NOMO-1 treated with dmso at 0.1 percent for 144 hours (cell line): ENCODE data around the gene SLC24A3.

ENCODE experiments used
- DNase-seq: peaks from one replicate; lab custom pipeline; 2025; ENCODE audit not compliant: unreplicated experiment; lab: John Stamatoyannopoulos, UW

SLC24A3 gene

DNA sequence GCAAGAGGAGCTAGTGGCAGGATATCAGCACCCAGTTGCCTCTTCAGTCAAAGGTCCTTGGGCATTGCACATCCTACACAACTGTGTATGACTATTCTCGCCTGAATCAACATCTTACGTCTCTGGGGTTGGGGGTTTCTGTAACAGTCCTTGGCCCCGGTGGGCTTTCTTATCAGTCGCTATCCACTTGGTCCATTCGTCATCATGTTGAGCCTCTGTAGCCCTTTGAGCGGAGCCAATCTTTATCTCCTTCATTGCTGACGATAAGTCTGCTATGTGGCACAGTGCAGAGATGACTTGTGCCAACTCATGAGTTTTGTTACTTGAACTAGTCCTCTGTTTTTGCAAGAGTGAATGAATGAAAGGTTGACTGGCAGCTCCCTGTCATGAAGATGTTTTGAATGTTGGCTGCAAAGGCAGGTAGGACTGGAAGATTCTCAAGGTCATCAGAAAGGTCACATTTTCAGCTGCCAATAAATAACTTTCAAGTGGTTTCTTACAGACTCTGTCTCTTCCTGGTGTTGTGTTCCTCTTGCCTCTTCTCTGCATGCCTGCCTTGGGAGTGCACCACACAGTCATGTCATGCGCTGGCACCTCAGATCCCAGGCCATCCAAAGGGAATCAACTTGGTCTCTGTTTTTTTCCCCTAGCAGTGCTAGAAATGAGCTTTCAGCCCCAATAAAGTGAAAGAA, 238.9 kb downstream of the SLC24A3 start:
- no peak for DNase-seq

DNA sequence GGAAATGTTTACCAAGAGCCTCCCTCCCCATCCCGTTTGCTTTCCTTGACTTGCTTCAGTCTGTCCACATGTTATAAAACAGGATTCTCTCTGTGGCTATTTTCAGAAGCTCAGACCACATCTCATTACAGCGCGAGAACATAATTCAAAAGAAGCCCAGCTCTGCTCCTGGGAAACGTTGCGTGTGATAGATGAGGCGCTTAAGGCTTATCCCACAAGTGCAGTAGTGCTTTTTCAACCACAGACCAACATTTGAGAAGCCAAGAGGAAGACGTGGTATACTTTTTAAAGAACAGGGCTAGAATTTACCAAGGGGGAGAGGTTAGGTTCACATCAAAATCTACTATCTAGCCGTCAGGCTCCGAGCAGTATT, 239.5 kb downstream of the SLC24A3 start:
- DNase-seq: peak; percentile 10

DNA sequence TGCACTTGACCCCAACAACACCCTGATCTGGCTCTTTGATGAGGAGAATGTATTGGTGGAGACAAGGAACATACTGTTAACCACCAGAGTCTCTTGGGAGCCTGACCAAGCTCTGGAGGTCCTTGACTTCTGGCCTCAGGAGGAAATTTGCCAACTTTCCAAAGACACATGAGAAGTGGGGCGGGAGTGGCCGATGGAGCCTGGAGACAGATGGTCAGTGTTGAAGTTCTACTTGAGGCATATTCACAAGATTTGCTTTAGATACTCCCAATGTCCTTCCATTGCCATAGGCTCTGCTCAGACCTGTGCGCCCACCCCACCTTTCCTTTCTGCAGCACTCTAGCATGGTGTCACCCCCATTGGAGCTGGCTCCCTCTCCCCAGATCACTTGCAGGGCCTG, 241.0 kb downstream of the SLC24A3 start:
- no peak for DNase-seq

DNA sequence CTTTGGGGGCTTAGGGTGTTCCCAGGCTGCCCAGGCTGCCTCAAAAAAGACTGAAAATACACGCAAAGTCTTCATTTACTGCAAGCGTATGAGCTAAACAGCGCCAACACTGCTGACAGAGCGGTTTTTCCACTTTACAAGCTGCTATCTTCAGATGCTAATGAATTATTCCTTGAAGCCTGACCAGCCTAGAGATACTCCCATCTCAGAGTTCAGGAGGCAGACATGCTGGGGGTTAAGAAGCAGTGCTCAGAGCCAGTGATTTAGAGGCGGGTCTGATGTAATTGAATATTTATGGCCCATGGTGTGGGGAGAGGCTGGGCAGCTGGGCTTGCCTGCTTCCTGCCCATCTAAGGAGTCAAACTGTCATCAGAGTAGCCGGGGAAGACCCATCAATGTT, 241.4 kb downstream of the SLC24A3 start:
- DNase-seq: no peak

DNA sequence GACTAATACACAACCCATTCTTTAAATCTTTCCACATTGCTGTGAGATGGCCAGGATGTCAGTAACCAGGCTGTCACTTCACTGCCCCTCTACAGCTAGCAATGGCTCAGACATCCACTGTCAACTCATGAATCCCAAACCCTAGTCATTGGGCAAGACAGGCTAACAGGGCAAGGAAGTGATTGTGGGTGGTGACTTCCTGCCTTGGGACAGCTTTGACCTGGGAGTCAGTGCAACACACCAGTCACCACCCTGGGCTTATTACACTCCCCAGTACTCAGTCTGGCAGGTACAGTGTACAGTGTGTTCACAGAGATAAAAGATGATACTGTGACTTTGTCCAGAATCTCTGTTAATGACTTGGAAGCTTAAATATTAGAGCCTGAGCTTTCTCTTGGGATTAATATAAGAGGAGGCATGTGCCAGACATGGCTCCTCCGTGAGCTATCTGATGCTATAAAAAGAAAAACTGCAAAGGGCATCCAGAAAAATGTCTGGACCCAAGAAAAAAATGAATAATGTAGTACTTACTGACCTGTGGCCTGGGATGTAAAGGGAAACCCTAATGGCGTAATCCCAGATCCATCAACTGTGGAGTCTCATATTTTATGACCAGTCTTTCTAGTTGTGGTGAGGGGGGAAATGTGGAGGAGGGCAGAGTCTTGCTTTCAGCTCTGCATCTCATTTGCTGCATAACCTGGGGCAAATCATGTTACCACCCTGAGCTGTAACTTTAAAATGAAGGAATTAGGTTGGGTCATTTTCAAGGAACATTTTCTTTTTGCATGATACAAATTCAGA, 244.4 kb downstream of the SLC24A3 start:
- DNase-seq: no peak

DNA sequence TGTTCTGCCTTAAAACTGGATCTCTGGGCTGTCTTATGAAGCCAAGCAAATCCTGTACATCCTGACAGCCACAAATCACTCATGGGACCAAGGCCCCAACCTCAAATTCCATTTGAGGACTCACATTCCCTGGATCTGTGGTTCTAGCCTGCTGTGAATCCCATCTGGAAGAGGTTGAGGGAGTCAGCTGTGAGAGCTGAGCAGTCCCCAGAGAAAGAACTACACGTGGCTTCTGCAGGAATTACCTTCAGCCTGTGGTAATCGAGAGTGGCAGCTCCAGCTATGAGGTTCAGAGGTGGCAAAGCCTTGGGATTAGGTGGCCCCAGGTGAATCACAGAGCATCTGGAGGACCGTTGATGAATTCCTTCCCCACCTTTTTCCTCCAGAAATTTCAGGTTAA, 245.2 kb downstream of the SLC24A3 start:
- no peak for DNase-seq

DNA sequence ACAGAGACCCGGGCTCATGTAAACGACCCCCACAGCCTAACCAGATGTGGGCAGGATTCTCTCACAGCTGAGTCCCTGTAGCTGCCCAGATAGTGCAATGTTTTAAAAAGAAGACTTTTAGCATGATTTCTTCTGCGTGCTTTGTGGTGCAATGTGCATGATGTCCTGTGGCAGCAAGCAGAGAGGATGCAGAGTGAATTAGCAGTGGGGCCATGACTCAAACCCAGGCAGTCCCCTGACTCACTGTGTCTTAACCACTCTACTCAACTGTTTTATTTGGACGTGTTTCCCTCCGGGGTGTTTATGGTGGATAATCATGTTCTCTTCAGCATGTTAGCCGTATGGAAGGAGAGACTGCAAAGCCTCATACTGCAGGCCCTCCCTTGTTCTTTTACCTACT, 247.9 kb downstream of the SLC24A3 start:
- no peak for DNase-seq

DNA sequence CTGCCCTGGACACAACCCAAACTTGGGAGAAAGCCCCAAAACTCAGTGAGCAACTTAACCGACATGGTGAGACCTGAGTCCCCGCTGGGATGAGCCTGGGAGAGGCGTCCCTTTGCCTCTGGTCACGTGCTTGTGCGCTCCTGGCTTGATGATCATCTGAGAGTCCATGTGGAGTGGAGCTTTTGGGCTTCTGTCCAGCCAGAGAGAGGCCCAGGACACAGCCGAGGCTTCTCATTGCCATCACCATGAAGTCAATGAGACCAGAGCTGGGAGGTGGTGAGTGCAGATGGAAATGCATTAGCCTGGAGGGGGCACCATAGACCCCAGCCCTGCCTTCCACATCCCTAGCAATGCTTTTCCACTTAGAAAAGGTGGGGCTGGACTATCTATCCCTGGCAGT, 250.0 kb downstream of the SLC24A3 start:
- no peak for DNase-seq

DNA sequence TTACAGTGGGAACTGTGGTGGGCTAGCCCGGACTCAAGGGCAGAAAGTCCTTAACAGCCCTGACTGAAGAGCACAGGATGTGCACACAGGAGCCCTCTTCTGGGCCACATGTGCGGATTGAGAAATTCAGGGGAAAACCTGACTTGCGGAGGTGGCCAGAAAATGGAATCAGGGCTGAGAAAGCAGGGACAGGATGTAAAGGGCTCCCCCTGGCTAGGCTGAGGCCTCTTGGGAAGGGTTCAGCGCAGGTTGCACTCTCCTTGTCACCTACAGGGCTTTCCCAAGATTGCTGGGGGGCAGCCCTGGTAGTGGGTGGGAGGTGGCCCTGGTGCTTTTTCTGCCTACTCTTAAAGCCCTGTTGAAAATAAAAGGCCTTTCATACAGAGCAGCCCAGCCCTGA, 251.2 kb downstream of the SLC24A3 start:
- no peak for DNase-seq

DNA sequence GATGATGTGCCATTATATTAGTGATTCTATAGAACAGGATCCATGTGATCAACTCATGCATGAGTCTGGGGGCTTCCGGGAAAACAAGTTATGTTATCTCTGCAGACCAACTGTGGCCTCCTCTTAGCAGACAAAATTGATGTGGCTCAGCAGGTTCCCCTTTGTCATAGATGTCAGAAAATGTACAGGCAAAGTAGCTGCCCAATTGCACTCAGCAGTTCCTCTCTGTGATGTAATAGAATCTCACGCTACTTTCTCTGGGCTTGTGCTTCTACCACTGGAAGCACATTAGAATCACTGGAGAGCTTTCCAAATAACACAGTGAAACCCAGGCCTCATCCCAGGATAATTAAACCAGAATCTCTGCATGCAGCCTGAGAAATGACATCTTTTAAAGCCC, 253.1 kb downstream of the SLC24A3 start:
- DNase-seq: peak; percentile 44

DNA sequence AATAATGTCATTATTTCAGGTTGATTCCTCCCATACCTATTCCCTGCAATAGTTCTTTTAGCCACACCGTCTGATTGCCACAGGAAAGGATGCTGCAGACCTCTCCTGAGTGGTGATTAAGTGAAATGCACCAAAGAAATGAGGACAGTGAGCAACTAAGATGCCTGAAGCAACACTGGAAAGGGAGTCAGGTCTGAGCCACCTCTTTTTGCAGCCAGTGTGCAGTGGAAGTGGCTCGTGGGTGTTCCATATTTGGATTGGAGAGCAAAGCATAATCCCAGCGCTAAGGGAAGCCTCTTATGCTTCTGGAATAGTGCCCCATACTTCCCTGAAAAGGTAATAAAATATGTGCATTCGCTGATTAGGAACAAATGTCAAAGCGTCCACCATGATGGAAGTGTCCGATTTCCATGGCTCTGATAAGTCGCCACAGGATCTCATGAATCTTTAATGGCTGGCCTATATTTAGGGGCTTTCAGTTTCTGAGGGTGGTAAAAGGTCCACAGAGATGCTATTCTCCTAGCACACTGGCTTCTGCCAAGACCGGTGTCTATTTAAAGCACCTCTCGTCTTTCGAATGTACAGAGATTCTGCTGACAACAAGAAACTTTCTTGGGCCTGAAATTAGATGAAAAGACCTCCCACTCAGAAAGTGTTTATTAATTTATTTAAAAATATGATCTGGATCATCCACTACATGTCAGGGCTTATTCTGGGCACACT, 253.9 kb downstream of the SLC24A3 start:
- no peak for DNase-seq

DNA sequence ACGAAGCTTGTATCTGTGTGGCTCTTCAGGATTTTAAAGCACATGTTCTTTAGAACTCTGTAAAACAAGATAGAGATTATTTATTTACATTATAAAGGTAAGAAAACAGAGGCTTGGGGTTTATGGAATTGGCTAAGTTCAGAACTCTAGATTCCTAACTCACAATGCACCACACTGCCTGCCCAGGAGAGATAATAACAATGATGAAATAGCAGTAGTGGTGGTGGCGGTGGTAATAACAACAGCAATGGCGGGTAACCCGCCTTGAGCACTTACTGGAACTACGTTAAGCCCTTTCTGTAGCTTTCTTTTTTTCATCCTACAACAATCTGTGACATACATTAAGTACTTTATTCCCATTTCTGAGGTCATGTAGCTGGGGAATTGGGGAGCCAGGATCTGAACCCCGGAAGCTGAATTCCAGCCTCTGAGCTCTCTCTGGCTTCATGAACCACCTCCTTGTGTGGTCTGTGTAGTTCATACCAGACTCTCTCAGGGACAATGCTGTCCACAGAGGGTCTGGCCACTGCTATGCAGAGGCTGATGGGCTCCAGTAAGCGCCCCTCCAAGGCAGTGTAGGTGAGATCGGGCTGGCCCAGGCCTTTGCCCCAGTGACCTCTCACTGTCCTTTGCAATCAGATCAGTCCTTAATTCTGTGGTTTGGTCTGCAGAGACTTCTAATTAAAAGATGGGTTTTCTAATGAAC, 260.9 kb downstream of the SLC24A3 start:
- DNase-seq: no peak

DNA sequence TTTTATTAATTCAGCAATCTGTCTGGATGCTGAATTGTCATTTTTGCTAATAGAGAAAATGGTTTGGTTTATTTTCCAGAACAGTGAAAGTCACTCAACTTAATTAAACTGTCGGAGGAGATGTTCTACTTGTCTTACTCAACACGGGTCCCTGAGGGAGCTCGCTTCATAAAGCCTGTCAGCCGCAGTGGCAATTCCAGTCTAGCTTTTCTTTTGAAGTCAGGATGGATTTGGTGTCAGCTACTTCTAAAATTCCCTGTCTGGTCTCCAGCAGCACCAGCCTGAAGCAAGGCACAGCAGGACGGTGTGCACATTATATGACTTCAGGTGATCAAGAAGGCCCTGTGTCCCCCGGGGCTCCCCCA, 261.5 kb downstream of the SLC24A3 start:
- DNase-seq: no peak

DNA sequence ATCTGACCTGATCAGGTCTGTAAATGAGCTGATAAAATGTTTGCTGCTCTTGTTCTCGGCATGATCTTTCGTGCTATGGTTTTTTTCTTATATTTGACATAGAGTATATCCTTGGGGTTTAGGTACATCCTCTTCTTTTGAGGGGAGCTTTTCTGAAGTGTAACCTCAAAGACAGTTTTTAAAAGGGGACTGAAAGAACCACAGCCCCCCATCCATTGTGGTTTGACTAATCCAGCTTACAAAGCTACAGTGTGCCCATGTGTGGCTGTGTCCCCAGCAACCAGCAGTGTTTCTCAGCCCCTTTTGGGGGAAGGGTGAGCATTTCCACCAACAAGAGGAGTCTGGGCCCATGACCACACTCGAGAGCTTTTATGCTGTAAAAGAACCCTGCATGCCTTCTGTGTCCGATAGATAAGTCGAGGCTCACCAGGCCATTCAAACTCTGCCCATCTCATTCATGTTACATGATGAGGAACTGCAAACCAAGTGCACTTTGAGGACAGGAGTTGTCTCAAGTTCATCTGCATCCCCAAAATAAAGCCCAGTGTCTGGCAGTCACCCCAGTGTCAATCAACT, 266.0 kb downstream of the SLC24A3 start:
- no peak for DNase-seq

DNA sequence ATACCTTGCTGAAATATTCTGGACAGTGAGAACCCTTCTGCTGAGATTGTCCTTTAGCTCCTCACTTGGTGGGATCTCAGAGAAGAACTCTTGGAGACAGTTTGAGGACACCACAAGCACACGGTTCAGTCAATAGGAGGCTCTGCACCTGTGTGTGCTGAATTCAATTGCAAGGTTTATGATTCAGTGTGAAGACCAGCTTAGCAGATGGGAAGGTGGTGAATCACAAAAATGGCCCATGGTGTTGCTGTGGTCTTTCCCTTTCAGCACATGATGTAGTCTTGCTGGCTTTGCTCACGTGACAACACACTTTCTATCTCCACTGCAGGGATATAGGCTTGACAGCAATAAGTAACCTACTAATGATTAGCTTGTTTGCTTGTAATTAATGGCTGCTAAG, 270.3 kb downstream of the SLC24A3 start:
- no peak for DNase-seq

DNA sequence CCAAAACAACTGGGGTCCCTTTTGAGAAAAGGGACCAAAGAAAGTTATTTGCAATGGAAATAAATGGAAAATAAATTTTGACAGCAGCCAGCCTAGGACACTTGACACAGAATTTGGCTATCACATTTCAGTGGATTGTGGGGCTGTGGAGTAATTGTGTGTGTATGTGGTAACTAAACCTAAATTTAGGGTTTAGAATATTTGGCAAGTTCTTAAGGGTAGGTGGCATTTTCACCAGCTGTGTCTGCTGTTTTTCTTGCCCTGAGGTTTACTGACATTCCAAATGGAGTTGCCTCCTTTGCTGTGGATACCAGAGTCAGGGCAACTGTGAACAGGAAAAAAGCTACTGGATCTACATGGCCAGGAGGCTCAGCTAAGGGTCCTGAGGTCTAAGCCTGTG, 270.9 kb downstream of the SLC24A3 start:
- no peak for DNase-seq

DNA sequence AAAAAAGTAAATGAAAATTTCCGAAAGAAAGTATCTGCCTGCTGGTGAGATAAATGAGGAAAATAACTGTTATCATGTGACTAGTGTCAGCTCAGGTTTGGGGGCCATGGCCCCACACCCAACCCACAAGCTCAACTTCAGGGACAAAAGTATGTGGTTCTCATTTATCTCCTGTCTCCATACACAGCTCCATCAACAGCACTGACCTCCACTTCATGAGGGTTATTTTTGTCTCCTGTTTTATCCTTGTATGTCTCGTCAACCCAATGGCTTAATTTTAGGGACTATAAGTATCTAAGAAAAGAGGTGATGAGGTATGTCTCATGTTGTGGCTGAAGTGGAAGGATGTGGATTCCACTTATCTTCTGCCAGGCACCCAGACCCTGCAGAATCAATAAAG, 274.0 kb downstream of the SLC24A3 start:
- DNase-seq: no peak

DNA sequence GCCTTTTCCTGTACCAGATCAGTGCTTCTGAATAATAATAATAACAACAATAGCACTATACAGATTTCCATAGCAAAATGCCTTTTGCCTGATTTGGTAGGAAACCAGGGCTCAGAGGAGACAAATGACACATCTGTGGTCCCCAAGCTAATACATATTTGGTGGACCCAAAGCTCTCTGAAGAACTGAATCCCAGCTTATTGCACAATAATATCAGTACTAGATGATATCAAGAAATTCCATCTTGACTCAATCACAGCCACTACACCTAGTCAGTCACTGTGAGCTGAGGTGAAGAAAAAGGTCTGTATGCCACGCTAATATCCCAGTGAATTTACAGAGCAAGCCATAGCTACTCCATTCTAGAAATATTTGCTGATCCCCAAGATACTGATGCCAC, 275.0 kb downstream of the SLC24A3 start:
- DNase-seq: no peak

DNA sequence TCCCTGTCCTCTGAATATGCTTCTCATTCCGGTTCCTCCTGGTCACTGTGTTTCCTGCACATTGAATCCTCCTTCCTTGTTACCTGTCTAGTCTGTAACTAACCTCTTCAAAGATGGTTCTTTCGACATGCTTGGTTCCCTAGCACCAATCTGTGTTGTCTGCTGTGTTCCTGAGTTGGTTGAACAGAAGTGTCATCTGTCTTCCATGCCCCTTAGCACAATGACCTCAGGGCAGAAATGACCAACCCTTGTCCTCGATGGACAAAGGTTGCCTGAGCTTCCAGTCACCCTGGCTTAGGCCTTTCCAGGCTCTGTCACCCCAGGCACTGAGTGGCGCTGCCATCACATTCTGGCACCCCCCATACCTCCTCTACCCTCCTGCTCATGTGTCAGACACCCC, 278.8 kb downstream of the SLC24A3 start:
- DNase-seq: no peak

DNA sequence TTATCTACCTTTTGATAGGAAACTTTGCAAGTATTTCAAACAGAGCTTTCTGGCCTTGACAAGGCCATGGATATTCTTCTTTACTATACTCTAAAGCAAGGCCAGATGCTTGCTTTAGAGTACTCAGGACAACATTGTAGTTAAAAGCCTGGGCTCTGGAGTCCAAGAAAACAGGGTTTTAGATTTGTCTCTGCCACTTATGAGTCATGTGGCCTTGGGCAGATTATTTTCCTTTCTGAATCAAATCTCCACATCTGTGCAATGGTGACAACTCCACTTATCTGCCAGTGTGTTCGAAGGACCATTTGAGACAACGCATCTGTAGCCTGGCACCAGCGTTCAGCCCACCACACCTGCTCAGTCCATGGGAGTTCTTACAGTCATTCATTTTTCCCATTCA, 279.7 kb downstream of the SLC24A3 start:
- no peak for DNase-seq

DNA sequence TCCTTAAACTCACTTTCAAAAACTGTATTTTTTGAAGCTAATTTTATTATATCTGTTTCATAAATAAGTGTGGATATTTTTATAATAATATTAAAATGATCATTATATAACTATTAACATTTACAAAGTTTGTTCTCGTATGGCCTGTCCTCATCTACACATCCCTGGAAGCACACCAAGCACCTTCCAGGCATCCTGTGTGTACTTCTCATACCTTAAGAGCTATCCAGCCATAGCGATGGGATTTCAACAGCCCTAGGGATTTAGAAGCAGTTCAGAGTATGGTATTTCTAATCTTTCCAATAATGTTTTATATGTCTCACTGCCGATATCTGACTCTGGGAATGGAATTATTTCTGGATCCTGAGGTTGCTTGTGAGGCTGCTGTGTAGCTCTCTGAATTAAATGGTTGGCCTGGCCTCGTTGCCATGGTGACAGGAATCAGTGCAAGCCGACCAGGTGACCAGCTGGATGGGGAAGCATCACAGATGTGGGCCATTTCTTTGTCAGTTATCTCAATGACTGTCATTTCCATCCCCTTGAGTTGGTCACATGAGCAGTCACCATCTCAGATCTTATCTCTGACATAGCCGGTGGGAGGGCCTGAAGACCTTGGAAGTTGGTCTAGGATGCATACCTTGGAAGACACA, 280.4 kb downstream of the SLC24A3 start:
- DNase-seq: no peak
